Measurements from ENCODE around the gene HOXC12.

GRCh38 chr12:53961025-53961761 is 6.5 kb downstream of the HOXC12 start:
- TF ChIP-seq POLR2AphosphoS5 (IDR thresholded peaks at IDR 0.05; ENCODE audit: low read depth, low read length) (no peak), POLR2A (IDR thresholded peaks at IDR 0.05; ENCODE audit: low read depth, low read length) (no peak)

Measured in GM12892 (cell line).